ENCODE measurements around the gene RYR1. TPM values are rescaled to one million over a fixed set of nuclear protein-coding genes. Genes with fewer than 3 reads are reported as not detected.

RYR1 gene
- total and polyA plus RNA-seq, 2 of the 13 experiments (the other 11 are each of a cell fraction or from before 2014, with no cell fraction given): 0.03 TPM; not detected in 1

- no peak for TF ChIP-seq ZNF382 (CRISPR knock-in tag; IDR thresholded peaks at IDR 0.05; ENCODE audit: borderline replicate concordance)
- TF ChIP-seq GATAD2A (CRISPR knock-in tag; IDR thresholded peaks at IDR 0.05): 0 out of 2 replicates have a peak, but pooled peaks have one; percentile 25
- no peak for TF ChIP-seq ZNF337 (CRISPR knock-in tag; IDR thresholded peaks at IDR 0.05; ENCODE audit: borderline replicate concordance, low read depth)
- TF ChIP-seq, protein P1, sequence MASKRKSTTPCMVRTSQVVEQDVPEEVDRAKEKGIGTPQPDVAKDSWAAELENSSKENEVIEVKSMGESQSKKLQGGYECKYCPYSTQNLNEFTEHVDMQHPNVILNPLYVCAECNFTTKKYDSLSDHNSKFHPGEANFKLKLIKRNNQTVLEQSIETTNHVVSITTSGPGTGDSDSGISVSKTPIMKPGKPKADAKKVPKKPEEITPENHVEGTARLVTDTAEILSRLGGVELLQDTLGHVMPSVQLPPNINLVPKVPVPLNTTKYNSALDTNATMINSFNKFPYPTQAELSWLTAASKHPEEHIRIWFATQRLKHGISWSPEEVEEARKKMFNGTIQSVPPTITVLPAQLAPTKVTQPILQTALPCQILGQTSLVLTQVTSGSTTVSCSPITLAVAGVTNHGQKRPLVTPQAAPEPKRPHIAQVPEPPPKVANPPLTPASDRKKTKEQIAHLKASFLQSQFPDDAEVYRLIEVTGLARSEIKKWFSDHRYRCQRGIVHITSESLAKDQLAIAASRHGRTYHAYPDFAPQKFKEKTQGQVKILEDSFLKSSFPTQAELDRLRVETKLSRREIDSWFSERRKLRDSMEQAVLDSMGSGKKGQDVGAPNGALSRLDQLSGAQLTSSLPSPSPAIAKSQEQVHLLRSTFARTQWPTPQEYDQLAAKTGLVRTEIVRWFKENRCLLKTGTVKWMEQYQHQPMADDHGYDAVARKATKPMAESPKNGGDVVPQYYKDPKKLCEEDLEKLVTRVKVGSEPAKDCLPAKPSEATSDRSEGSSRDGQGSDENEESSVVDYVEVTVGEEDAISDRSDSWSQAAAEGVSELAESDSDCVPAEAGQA (IDR thresholded peaks at IDR 0.05; ENCODE audit: low read depth): no peak
- TF ChIP-seq, protein P1 (CRISPR knock-in tag; IDR thresholded peaks at IDR 0.05; ENCODE audit: borderline replicate concordance): no peak
- no peak for TF ChIP-seq RORA (CRISPR knock-in tag; IDR thresholded peaks at IDR 0.05)
- TF ChIP-seq ZNF569 (CRISPR knock-in tag; IDR thresholded peaks at IDR 0.05; ENCODE audit: borderline replicate concordance): no peak
- no peak for TF ChIP-seq SIX1 (CRISPR knock-in tag; IDR thresholded peaks at IDR 0.05; ENCODE audit: borderline replicate concordance)
- no peak for TF ChIP-seq JDP2 (CRISPR knock-in tag; IDR thresholded peaks at IDR 0.05; ENCODE audit: borderline replicate concordance)
- TF ChIP-seq ZMYM3 (CRISPR knock-in tag; IDR thresholded peaks at IDR 0.05): peak; percentile 52; the same call in 1 of the 2 replicates
- TF ChIP-seq ZNF724P (CRISPR knock-in tag; IDR thresholded peaks at IDR 0.05; ENCODE audit: borderline replicate concordance): no peak
- TF ChIP-seq, protein P2, sequence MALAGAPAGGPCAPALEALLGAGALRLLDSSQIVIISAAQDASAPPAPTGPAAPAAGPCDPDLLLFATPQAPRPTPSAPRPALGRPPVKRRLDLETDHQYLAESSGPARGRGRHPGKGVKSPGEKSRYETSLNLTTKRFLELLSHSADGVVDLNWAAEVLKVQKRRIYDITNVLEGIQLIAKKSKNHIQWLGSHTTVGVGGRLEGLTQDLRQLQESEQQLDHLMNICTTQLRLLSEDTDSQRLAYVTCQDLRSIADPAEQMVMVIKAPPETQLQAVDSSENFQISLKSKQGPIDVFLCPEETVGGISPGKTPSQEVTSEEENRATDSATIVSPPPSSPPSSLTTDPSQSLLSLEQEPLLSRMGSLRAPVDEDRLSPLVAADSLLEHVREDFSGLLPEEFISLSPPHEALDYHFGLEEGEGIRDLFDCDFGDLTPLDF (CRISPR knock-in tag; IDR thresholded peaks at IDR 0.05): no peak
- TF ChIP-seq ZFP36 (IDR thresholded peaks at IDR 0.05; ENCODE audit: borderline replicate concordance, low read depth, low read length, partially characterized antibody): no peak
- no peak for TF ChIP-seq ZNF205 (CRISPR knock-in tag; IDR thresholded peaks at IDR 0.05)
- TF ChIP-seq ATF4 (CRISPR knock-in tag; IDR thresholded peaks at IDR 0.05): no peak
- TF ChIP-seq KAT2B (IDR thresholded peaks at IDR 0.05; ENCODE audit: borderline replicate concordance, low read depth, low read length): no peak
- TF ChIP-seq IRF1 (CRISPR knock-in tag; IDR thresholded peaks at IDR 0.05; ENCODE audit: low read depth): no peak
- TF ChIP-seq MXI1 (IDR thresholded peaks at IDR 0.05; ENCODE audit: borderline replicate concordance, low read depth, low read length): no peak
- TF ChIP-seq ZMYM4 (CRISPR knock-in tag; IDR thresholded peaks at IDR 0.05): no peak
- TF ChIP-seq NKX3-1 (CRISPR knock-in tag; IDR thresholded peaks at IDR 0.05): no peak
- no peak for TF ChIP-seq EP300 (IDR thresholded peaks at IDR 0.05; ENCODE audit: low read depth in 2 of 2, low read length in 2 of 2)
- TF ChIP-seq EP300 (CRISPR knock-in tag; IDR thresholded peaks at IDR 0.05; ENCODE audit: borderline replicate concordance): no peak
- TF ChIP-seq RCOR2 (CRISPR knock-in tag; IDR thresholded peaks at IDR 0.05): 0 out of 2 replicates have a peak, but pooled peaks have one; percentile 9
- TF ChIP-seq HNF4A (CRISPR knock-in tag; IDR thresholded peaks at IDR 0.05): no peak
Measured at GRCh38 chr19:38402623-38402966, 30.9 kb upstream of the RYR1 start (continued).
